ENCODE results near the gene HCST. TPM values are rescaled to one million over a fixed set of nuclear protein-coding genes. Genes with fewer than 3 reads are reported as not detected.

Gene HCST
- total and polyA plus RNA-seq, 4 donors: 2.0 to 13.3 (median 3.8) TPM

DNA sequence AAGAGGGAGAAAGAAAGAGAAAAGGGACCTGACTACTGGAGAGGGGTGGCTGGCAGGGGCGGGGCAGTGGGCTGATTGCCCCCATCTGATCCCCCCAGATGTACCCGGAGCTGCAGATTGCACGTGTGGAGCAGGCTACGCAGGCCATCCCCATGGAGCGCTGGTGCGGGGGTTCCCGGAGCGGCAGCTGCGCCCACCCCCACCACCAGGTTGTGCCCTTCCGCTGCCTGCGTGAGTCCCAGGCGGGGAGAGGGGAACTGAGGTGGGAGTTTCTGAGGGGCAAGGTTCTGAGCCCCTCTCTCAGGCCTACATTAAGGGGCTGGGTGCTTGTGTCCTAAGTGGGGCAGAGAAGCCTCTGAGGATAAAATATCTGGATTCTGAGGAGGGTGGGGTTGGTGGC lies 31.5 kb upstream of the HCST start (continued):
- no peak for TF ChIP-seq TAF1 (conservative IDR thresholded peaks at IDR 0.05)

DNA sequence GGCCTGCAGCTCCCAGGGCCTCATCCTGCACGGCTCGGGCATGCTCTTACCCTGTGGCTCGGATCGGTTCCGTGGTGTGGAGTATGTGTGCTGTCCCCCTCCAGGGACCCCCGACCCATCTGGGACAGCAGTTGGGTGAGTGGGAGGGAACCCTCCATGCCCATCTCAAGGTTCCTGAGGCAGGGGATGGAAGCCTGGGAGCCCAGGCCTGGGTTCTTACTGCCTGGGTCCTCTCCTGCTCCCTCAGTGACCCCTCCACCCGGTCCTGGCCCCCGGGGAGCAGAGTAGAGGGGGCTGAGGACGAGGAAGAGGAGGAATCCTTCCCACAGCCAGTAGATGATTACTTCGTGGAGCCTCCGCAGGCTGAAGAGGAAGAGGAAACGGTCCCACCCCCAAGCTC lies 30.7 kb upstream of the HCST start:
- Histone ChIP-seq H3K27ac (ENCODE audit: low read depth in 1 of 2, low read length in 2 of 2) (no peak overlapping the region), H3K4me1 (ENCODE audit: control insufficient read depth in 4 of 4, insufficient read depth in 4 of 4, low read length in 3 of 4) (peaks cover 3 to 17% (median 10%) of the 10 kb centered on the region in 4 donors), H3K4me3 (ENCODE audit: low read depth in 1 of 3, low read length in 3 of 3) (no peak overlapping the region), H3K27me3 (ENCODE audit: control insufficient read depth in 4 of 4, insufficient read depth in 4 of 4, low read length in 3 of 4) (peaks cover 0 to 3% (median 2%) of the 10 kb centered on the region in 4 donors), H3K9ac (ENCODE audit: low read depth in 1 of 2, low read length in 2 of 2) (no peak overlapping the region), H3K36me3 (ENCODE audit: control insufficient read depth in 4 of 4, insufficient read depth in 3 of 4, low read depth in 1 of 4, low read length in 3 of 4) (no peaks in the 10 kb centered on the region), H3K9me3 (ENCODE audit: control insufficient read depth in 4 of 4, low read length in 3 of 4) (no peaks in the 10 kb centered on the region)
- WGBS: 78% methylated on average over 12 of the region's 12 CpGs
- DNase-seq (ENCODE audit: low spot score): no peak
- TF ChIP-seq HNF4G (IDR thresholded peaks at IDR 0.05): no peak
- TF ChIP-seq, protein P1, sequence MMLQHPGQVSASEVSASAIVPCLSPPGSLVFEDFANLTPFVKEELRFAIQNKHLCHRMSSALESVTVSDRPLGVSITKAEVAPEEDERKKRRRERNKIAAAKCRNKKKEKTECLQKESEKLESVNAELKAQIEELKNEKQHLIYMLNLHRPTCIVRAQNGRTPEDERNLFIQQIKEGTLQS (IDR thresholded peaks at IDR 0.05): no peak
- TF ChIP-seq HNF4A (conservative IDR thresholded peaks at IDR 0.05): no peak
- TF ChIP-seq, protein P2, sequence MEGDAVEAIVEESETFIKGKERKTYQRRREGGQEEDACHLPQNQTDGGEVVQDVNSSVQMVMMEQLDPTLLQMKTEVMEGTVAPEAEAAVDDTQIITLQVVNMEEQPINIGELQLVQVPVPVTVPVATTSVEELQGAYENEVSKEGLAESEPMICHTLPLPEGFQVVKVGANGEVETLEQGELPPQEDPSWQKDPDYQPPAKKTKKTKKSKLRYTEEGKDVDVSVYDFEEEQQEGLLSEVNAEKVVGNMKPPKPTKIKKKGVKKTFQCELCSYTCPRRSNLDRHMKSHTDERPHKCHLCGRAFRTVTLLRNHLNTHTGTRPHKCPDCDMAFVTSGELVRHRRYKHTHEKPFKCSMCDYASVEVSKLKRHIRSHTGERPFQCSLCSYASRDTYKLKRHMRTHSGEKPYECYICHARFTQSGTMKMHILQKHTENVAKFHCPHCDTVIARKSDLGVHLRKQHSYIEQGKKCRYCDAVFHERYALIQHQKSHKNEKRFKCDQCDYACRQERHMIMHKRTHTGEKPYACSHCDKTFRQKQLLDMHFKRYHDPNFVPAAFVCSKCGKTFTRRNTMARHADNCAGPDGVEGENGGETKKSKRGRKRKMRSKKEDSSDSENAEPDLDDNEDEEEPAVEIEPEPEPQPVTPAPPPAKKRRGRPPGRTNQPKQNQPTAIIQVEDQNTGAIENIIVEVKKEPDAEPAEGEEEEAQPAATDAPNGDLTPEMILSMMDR (IDR thresholded peaks at IDR 0.05; ENCODE audit: low read depth, low read length, missing input control): no peak
- TF ChIP-seq, protein P3, sequence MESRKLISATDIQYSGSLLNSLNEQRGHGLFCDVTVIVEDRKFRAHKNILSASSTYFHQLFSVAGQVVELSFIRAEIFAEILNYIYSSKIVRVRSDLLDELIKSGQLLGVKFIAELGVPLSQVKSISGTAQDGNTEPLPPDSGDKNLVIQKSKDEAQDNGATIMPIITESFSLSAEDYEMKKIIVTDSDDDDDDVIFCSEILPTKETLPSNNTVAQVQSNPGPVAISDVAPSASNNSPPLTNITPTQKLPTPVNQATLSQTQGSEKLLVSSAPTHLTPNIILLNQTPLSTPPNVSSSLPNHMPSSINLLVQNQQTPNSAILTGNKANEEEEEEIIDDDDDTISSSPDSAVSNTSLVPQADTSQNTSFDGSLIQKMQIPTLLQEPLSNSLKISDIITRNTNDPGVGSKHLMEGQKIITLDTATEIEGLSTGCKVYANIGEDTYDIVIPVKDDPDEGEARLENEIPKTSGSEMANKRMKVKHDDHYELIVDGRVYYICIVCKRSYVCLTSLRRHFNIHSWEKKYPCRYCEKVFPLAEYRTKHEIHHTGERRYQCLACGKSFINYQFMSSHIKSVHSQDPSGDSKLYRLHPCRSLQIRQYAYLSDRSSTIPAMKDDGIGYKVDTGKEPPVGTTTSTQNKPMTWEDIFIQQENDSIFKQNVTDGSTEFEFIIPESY (IDR thresholded peaks at IDR 0.05): no peak
- no peak for TF ChIP-seq GABPA (IDR thresholded peaks at IDR 0.05 in 1 of 2, conservative IDR thresholded peaks at IDR 0.05 in 1 of 2)
- no peak for TF ChIP-seq JUND (IDR thresholded peaks at IDR 0.05)
- TF ChIP-seq, protein P4, sequence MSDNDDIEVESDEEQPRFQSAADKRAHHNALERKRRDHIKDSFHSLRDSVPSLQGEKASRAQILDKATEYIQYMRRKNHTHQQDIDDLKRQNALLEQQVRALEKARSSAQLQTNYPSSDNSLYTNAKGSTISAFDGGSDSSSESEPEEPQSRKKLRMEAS (IDR thresholded peaks at IDR 0.05): no peak
- no peak for TF ChIP-seq EGR1 (IDR thresholded peaks at IDR 0.05; ENCODE audit: low read depth in 2 of 2)
- no peak for TF ChIP-seq FOXA1 (IDR thresholded peaks at IDR 0.05)
- no peak for TF ChIP-seq TAF1 (conservative IDR thresholded peaks at IDR 0.05)
- TF ChIP-seq, protein P5, sequence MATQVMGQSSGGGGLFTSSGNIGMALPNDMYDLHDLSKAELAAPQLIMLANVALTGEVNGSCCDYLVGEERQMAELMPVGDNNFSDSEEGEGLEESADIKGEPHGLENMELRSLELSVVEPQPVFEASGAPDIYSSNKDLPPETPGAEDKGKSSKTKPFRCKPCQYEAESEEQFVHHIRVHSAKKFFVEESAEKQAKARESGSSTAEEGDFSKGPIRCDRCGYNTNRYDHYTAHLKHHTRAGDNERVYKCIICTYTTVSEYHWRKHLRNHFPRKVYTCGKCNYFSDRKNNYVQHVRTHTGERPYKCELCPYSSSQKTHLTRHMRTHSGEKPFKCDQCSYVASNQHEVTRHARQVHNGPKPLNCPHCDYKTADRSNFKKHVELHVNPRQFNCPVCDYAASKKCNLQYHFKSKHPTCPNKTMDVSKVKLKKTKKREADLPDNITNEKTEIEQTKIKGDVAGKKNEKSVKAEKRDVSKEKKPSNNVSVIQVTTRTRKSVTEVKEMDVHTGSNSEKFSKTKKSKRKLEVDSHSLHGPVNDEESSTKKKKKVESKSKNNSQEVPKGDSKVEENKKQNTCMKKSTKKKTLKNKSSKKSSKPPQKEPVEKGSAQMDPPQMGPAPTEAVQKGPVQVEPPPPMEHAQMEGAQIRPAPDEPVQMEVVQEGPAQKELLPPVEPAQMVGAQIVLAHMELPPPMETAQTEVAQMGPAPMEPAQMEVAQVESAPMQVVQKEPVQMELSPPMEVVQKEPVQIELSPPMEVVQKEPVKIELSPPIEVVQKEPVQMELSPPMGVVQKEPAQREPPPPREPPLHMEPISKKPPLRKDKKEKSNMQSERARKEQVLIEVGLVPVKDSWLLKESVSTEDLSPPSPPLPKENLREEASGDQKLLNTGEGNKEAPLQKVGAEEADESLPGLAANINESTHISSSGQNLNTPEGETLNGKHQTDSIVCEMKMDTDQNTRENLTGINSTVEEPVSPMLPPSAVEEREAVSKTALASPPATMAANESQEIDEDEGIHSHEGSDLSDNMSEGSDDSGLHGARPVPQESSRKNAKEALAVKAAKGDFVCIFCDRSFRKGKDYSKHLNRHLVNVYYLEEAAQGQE (IDR thresholded peaks at IDR 0.05): no peak
- TF ChIP-seq FOXA2 (IDR thresholded peaks at IDR 0.05): no peak
- no peak for TF ChIP-seq YY1 (IDR thresholded peaks at IDR 0.05)
- TF ChIP-seq RXRA (IDR thresholded peaks at IDR 0.05): no peak
- TF ChIP-seq SP1 (IDR thresholded peaks at IDR 0.05): no peak
- TF ChIP-seq NR2F2 (IDR thresholded peaks at IDR 0.05): no peak
- TF ChIP-seq RAD21 (IDR thresholded peaks at IDR 0.05): no peak
